CD4-positive, alpha-beta T cell treated with Interleukin-12 subunit alpha and Interleukin-12 subunit beta, for 1 hour (primary cell): Measurements from ENCODE around the gene HBEGF.

ENCODE experiments used
- DNase-seq: peaks from one replicate; pipeline ENCODE4 v3.0.0-alpha.2; 2020

The HBEGF gene

GRCh38 chr5:140331638-140332037, 14.8 kb downstream of the HBEGF start:
- no peak for DNase-seq

DNA sequence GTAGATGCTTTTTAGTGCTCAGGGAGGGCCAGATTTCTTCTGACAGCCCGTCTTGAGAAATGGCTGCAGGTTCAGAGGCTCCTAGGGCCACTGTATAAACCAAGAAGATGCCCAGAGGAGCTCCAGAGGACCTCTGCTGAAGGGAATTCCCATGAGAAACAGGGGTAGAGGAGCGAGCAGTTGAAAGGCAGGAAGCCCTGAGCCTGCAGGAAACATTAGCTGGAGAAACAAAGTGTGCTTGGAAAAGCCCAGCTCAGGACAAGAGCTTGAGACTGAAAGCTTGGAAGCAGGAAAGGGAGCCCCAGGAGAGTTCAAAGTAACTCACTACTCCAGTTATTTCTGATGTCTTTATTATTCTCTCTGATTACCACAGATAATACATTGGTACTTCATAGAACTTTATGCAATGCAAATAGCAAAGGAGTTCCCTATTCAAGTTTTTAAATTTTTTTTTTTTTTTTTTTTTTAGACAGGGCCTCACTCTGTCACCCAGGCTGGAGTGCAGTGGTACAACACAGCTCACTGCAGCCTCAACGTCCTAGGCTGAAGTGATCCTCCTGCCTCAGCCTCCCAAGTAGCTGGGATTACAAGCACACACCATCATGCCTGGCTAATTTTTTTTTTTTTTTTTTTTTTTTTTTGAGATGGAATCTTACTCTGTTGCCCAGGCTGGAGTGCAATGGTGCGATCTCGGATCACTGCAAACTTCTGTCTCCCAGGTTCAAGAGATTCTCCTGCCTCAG, 16.5 kb downstream of the HBEGF start:
- DNase-seq = no peak

- no peak for DNase-seq
Measured at GRCh38 chr5:140328036-140328764, 18.2 kb downstream of the HBEGF start.

DNA sequence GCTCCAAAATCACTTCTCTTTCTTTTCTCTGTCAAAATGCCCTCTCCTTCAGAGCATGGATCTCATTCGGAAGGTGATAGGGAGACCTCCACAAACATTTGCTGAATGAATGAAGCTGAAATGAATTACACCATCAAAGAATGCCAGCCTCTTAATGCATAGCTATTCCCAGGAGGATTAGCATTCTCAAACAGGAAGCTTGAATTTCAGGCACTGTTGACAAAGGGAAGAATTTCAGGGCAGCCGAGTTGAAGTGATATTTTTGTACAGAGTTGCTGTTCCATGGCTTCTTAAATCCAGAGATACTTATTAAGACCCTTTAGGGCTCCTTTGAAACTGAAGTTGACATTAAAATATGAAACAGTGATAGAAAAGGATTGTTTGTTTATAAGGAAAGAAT, 18.8 kb downstream of the HBEGF start:
- no peak for DNase-seq

DNA sequence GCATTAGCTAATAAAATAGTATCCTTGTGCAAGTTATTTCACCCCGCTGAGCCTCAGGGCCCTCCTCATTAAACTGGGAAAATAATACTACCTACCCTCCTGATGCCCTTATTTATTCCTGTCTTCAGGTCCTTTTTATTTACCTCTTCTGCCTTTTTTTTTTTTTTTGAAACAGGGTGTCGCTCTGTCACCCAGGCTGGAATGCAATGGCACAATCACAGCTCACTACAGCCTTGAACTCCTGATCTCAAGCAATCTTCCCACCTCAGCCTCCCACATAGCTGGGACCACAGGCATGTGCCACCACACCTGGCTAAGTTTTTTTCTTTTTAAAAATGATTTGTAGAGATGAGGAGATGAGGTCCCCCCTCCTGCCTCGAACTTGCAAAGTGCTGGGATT, 20.9 kb downstream of the HBEGF start:
- DNase-seq = no peak

DNA sequence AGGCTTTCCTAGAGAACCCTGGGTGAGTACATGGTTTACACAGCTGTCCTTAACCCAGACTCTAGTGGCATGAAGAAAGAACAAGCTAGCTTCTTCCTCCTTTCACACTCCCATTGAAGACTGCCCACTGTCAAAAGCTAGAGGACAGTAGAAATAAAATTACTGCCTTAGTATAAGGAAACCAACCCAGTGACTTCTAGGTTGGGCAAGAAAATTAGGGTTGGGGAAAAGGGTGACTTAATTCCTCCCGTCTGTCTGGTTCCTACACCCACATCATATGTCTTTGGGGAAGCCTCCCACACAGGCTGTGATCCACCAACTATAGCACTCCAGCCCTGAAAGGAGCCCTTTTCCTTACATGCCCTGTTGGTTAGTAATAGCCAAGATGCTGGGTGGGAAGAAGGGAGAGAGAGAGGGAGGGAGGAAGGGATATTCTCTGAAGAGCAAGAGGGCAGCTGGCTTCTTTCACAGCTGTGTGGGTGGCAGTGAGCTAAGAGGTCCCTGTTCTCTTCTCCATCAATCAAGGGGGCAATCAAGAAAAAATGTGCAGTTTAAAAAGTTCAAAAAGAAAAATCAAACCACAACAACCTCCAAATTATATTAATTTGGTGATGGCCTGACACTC, 21.7 kb downstream of the HBEGF start:
- no peak for DNase-seq

DNA sequence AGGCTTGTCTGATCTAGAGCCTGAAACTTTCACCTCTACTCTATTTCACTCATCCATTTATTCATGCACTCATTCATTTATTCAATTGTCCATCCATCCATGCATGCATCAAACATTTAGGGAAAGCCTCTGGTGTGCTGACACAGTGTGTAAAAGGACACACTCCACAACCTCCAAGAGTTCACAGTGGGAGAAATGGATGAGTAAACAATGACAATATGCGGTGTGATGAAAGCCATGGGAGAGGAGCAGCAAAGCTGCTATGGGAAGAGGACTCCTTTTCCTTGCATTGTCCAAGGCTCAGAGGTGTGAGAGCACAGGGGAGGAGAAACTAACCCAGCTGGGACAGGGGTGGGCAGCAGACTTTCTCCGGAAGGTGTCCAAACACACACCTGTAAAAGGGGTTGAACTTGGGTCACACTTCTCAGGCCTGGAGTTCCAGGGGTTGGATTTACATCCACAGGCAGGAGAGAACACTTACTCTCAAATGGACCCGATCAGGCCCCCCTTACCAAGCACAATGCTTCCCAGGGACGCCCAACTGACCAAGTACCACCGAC, 22.3 kb downstream of the HBEGF start:
- no peak for DNase-seq

DNA sequence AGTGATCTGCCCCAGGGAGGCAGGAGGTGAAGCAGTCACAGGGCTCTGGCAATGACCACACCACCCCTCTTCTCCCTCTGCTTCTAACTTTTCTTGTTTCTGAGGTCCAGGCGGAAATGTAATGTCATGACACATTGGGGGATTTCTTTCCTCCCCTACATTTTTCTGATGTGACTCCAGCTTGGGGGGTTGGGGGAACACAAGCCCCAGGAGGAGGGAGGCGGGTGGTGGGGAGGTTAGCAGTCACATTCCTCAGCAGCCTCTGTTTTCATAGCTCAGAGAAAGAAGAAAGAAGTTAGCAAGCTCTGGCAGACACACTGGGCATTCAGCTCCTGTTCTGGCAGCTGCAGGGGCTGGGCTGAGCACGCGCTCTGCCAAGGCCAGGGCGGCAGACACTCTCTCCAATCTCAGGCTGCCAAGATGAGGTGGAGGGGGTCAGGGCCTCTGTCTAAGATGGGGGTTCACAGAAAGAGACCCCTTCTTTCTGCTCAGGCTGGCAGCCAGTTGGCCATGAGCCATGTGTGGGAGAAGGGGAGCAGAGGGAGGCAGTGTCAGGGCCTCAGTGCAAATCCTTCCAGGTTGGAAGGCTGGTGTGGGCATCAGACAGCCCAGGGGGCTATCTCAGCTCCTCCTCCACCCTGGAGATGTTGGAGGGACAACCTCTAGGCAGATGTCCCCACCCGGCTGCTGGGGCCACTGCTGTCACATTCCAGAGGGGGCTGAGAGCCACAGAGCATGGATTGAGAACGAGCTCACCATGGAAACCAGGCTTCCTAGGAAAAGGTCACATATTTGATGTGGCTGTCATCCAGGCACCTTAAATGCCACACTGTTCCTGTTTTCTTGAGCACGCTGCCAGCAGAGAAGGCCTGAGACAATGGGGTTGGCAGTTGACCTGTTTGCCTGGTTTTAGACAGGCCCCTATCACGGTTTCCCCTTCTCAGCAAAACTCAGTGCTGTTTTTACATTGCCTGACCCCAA, 23.4 kb downstream of the HBEGF start:
- no peak for DNase-seq

DNA sequence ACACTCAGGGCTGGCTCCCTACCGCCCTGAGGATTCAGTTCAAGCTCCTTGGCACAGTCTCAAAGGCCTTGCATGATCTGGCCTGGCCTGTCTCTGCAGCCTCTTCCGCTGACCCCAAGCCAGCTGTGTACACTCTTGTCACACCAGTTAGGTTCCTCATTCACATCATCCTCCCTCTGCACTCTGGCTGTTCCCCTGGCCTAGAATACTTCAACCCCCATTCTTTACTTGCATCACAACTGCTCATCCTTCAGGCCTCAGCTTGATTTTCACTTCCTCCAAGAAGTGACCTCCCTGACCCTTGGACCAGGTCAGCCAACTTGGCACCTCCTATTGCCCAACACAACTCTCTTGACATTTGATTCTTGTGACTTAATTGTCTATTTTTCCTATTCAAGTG, 24.6 kb downstream of the HBEGF start:
- DNase-seq = no peak

- DNase-seq = no peak
Measured at GRCh38 chr5:140319833-140320232, 26.6 kb downstream of the HBEGF start.

GRCh38 chr5:140318792-140319191, 27.6 kb downstream of the HBEGF start:
- DNase-seq = no peak

DNA sequence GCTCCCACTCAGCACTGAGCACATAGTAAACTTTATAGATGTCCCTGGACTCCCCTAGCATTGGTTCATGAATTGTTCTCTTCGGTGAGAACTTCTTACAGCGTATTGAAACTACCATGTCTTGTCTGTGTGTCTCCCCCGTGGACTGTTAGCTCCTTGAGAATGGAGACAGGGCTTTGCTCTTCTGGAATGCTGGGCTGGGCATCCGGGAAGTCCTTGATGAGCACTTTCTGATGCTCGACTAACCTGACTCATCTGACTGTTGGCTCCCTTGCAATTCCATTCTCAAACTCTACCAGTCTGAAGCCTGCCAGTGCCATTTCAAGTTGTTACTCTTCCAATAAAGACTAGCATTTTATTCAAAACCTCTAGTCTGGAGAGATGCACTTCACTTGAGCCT, 28.5 kb downstream of the HBEGF start:
- DNase-seq = no peak

GRCh38 chr5:140312791-140313189, 33.6 kb downstream of the HBEGF start:
- DNase-seq = no peak

DNA sequence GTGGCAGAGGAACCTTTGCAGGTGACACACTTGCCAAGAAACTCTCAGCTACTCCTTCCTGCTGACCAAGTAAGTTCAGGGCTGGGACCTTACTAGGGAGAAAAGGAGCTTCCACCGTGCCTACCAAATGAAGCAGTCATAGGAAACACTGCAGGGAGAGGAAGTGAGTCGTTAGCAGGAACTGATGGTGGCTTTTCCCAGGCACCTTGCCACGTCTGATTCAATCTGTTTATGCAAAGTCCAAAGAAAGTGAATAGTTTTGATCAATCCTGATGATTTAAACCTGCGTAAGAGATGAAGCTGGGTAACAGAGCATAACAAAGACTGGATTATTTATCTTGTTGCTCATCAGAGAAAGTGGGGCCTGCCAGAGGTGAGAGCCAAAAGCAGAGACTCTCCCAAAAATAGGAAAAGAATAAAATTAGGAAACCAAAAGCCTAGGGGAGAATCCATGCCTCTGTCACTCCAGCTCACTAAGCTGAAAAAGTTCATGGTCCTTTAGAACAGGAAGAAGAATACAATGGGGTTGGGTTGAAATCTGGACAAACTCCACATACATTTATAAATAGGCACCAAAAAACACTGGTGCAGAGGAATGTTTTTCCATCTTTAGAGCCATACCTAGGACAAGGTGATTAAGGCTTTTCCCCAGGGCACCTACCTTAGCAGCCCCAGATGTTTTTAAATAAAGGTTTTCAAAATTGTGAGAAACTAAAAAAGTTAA, 34.2 kb downstream of the HBEGF start:
- DNase-seq = no peak

DNA sequence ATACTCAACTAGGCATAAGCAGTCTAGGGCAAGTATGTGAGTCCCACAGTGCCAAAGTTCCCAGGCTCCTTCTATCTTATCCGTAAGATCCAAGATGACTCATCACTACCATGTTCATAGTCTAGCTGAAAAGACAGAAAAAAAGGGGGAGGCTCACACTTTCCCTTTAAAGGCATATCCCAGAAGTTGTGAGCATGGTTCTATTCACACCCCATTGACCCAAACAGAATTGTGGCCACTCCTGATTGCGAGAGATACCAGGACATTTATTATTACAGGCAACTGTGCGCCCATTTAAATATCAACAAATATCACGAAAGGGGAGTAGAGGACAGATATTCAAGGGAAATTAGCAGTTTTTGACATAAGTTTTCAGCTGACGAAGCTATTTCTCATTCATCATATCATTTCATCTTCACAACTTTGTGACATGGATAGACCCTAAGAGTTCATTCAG, 35.4 kb downstream of the HBEGF start:
- no peak for DNase-seq

DNA sequence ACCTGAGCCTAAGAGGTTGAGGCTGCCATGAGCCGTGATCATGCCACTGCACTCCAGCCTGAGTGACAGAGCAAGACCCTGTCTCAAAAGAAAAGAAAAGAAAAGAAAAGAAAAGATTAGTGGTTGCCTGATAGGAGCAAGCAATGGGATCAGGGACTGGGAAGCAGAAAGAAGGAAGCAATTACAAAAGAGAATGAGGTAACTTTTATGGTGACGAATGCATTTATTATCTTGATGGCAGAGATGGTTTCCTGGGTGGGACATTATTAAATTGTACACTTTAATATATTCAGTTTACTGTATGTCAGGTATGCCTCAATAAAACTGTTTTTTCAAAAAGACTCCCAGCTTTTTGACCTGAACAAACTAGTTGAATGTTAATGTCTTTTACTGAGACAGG, 36.0 kb downstream of the HBEGF start:
- DNase-seq = no peak

DNA sequence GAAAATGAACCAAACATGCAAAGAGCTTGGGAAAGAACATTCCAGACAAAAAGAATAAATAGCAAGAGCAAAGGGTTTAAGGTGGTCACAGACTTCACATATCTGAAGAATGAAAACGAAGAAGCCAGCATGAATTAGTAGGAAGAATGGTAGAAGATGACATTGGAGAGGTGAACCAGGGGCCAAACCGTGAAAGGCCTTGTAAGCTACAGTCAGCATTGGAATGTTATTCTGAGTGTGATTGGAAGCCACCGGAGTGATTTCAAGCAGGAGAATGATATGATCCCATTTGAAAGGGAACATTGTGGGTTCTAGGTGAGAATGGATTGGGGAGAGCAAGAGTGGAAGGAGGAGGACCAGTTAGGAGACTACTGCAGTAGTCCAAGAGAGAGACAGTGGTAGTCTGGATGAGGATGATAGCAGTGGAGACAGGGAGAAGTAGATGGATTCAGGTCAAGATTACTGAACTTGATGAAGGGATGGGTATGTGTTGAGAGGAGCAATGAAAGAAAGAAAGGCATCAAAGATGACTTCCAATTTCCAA, 36.6 kb downstream of the HBEGF start:
- no peak for DNase-seq

- DNase-seq = no peak
Measured at GRCh38 chr5:140305471-140305870, 40.9 kb downstream of the HBEGF start.

- DNase-seq = no peak
Measured at GRCh38 chr5:140303966-140304365, 42.4 kb downstream of the HBEGF start.

DNA sequence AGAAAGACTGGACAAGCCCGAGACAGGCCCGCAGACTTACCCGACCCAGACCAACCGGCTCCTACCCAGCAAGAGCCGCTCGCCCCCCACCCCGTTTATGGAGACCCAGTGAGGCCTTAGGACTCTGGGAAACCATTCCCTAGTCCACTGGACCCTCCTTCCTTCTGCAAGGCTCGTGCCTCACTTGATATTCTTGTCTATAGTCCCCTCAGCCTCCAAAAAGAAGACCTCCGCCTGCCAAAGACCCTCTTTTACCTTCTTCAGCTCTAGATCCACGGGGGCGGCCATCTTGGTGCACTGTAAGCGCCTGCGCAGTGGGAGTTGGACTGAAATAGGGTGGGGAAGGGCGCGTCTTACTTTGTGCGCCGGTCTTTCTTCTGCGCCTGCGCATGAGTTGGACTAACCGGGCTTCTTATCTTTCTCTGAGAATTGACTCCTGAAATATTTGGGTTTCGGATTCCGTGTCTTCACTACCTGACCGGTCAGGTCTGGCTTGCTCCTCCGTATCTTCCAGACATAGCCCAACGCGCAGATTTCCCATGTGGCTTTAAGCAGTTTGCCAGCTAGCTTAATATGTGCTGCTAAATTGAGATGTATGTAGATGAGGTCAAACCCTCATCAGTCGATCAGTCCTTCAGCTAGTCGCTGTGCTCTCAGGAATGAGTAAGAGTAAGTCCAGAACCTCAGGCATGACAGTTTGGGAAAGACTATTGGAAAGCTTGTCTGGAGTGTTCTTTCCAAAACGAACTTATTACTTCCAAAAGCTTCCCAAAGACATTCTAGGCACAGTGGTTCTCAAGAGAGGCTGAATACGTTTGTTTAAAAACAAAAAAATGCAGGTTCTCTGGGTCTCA, 43.4 kb downstream of the HBEGF start, which contains the start of gene PFDN1:
Gene PFDN1 (minus strand): TSS at position 316 of the 854 bp plus-strand sequence. CDS start 28 bp downstream, at position 288.
- DNase-seq = peak; percentile 93
